ENCODE data around the gene COA4.
"Not testable (repeated sequence)": the region's sequence is repeated elsewhere in the genome, so short reads cannot be mapped to it uniquely, and the experiment has no call there.

The COA4 gene

GRCh38 chr11:73876424-73877310 lies at the start of gene COA4, which contains the start of gene PAAF1:
COA4 (minus strand) TSS chr11:73876846; CDS start chr11:73873378, 3,468 bp downstream.
PAAF1 (plus strand) TSS chr11:73876999; CDS start chr11:73877022, 23 bp downstream.
- DNase-seq, result peak; percentile 94

GRCh38 chr11:73921180-73921579 lies 44.5 kb upstream of the COA4 start:
- DNase-seq, result no peak

DNA sequence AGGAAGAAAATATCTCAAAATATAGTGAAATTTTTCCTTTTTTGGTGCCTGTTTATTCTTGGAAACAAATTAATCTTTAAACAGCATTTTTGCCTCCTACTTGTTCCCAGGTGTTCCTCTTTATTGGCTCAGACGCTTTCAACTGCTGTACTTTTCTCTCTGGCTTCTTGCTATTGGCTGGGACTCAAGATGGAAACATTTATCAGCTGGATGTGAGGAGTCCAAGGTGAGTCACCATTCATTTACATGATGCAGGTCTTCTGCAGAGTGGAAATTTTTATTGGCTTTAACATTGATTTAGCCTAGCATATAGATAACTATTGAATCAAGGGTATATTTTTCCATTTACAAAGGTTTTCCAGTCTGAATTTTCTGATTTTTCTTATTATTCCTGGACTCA lies 39.8 kb upstream of the COA4 start:
- DNase-seq, result no peak

GRCh38 chr11:73914284-73914683 lies 37.6 kb upstream of the COA4 start:
- no peak for DNase-seq

DNA sequence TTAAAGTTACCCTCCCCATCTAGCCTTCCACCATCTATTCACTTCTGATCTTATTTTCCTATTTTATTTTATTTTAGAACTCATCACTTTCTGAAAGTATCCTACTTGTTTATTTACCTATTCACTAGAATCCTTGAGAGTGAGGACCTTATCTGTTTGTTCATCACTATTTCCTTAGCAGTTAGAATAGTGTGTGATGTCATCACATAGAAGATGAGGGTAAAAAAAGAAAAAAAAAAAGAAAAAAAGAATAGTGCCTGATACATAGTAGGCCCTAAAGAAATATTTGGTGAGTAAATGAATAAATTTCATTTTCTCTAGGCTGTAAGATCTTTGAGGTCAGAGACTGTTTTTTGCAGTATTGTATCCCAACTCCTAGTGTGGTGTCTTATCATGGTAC lies 36.8 kb upstream of the COA4 start:
- DNase-seq, result no peak

GRCh38 chr11:73912026-73912425 lies 35.4 kb upstream of the COA4 start:
- no peak for DNase-seq

- no peak for DNase-seq
Measured at GRCh38 chr11:73907191-73907590, 30.5 kb upstream of the COA4 start.

GRCh38 chr11:73902303-73902702 lies 25.7 kb upstream of the COA4 start:
- no peak for DNase-seq

- no peak for DNase-seq
Measured at GRCh38 chr11:73894725-73895335, 18.2 kb upstream of the COA4 start.

- DNase-seq, result no peak
Measured at GRCh38 chr11:73893041-73893440, 16.4 kb upstream of the COA4 start.

- DNase-seq, result no peak
Measured at GRCh38 chr11:73889536-73889935, 12.9 kb upstream of the COA4 start.

DNA sequence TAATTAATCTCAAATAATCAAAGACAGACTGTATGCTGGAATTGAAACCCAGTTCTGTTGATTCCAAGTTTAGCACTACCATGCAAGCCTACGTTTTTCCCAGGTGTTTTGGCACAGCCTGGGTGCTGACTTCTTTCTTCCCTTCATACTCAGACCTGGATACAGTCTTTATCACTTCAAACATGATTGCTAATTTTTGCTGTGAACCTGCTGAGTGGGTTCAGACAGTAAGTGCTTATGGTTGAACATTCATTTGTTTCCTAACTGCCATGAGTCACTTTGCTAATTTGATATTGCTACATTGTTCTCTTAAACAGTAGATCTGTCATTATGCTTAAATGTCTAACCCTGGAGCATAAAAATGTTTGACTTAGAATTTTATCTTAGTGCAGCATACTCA lies 12.4 kb upstream of the COA4 start:
- DNase-seq, result no peak

GRCh38 chr11:73888244-73888643 lies 11.6 kb upstream of the COA4 start:
- DNase-seq, result no peak

DNA sequence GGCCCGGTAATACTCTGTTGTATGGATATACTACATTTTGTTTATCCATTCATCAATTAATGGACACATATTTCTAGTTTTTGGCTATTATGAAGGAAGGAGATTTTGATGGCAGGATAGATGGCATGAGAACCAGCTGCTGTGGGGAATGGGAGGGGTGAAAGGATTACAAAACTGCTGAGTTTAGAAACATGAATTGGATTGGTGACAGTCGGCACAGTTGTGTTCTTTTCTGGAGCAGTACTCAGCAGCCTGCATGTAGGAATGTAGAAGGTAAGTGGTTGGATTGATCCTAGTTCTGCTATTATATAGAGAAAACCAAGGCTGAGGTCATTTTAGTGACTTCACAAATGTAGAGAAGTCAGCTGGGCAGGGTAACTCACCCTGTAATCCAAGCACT lies 7.2 kb upstream of the COA4 start:
- no peak for DNase-seq

DNA sequence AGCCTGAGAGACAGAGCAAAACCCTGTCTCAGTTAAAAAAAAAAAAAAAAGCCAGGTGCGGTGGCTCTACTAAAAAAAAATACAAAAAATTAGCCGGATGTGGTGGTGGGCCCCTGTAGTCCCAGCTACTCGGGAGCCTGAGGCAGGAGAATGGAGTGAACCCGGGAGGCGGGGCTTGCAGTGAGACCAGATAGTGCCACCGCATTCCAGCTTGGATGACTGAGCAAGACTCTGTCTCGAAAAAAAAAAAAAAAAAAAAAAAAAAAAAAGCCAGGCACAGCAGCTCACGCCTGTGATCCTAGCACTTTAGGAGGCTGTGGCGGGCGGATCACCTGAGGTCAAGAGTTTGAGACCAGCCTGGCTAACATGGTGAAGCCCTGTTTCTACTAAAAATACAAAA lies 3.8 kb upstream of the COA4 start:
- not testable (repeated sequence) for DNase-seq

GRCh38 chr11:73878771-73879170 lies 2.1 kb upstream of the COA4 start:
- no peak for DNase-seq

- DNase-seq, result no peak
Measured at GRCh38 chr11:73875840-73876239, 806 bp downstream of the COA4 start.

DNA sequence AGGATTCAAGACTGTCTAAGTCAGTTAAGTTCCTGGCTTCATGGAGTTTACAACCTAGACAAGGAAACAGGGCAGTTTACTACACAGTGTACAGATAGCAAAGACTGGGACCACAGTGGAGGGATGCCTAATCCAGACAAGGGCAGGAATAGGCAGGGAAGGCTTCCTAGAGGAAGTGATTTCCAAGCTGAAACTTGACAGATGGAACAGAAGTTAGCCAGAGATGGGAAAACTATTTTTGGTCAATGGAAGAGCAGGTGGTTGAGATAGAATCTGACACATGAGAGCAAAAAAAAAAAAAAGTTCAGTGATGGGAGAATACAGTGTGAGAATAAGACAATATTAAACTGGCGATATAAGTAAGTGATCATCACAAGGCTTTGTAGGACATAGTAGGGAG lies 1.3 kb downstream of the COA4 start:
- no peak for DNase-seq

DNA sequence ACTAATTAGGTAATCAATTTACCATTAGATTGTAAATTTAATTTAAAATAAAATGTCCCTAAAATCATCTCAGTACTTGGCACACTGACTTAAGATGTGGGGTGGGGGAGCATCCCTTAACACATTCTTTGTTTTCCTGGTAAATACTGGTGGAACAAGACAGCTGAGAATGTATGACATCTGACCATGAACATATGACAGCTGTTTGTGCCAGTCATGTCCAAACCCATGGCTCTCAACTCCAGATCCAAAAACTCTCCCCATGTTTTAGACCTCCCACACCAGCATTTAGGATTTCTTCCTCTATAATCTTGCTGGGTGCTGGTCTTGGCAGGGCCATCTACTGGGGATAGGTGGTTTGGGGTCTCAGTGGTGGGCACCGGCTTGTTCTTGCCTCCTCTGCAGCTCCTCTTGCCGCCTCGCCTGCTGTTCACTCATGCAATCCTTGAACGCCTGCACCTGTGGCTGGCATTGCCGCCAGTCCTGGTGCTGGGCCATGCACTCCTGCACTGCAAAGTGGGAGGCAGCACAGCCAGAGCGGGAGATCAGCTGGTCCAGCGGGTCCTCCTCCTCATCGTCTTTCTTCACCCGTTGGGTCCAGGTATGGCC lies 3.8 kb downstream of the COA4 start:
- DNase-seq, result no peak

- no peak for DNase-seq
Measured at GRCh38 chr11:73870261-73870660, 6.4 kb downstream of the COA4 start.

- DNase-seq, result no peak
Measured at GRCh38 chr11:73869332-73869949, 7.2 kb downstream of the COA4 start.

DNA sequence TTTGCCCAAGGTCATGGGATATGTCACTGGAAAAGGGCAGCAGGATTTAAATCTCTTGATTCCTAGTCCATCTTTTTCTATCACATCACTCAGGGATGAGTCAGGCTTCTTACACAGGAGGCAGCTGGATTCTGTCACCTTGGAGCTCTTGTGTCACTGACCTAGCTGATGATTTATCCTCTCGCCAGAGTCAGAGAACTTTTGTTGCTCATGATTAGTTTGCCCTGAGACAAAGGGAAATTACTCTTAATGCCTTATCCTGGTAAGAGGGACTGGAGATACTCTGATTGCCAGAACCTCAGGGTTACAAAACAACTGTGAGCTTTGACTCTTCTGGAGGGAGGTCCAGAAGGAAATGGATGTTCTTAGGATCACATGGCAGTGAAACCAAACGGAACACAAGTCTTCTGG lies 10.1 kb downstream of the COA4 start:
- no peak for DNase-seq

- DNase-seq, result no peak
Measured at GRCh38 chr11:73866095-73866579, 10.5 kb downstream of the COA4 start.

Data from activated naive CD4-positive, alpha-beta T cell treated with anti-CD3 and anti-CD28 coated beads, Interleukin-2, amount 50 U/mL, for 16 hours (primary cell).